Measurements from ENCODE around the gene UBE2D2. TPM values are rescaled to one million over a fixed set of nuclear protein-coding genes. Genes with fewer than 3 reads are reported as not detected.

UBE2D2 gene
- total and polyA plus RNA-seq, 10 of the 15 experiments (the other 5 are each of a cell fraction or from before 2014, with no cell fraction given): 58.6 to 245 (median 128) TPM

DNA sequence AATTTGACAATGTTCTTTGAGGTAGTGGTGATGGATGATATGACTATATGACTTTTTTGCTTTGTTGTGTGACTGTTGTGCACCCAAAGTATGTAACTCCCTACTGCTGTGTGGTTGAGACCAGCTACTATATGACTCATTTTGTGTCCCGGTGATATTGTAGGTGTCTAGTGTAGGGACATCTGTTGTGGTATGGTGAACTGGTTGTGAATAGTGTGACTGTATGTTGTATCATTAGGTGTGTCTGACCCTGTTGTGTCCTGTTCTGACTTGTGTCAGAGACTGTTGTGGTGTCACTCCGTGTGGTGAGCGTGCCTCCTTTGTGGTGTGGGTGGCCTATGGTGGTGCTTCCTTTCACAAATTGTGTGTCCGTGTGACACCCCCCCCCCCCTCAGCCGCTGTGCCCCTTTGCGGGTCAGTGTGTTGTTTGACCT, 75.9 kb downstream of the UBE2D2 start (continued):
- TF ChIP-seq FOS (IDR thresholded peaks at IDR 0.05; ENCODE audit: borderline replicate concordance, extremely low read depth, insufficient read length) (no peak), IRF4 (IDR thresholded peaks at IDR 0.05; ENCODE audit: low read depth, low read length) (peak; percentile 92), RUNX3 (IDR thresholded peaks at IDR 0.05; ENCODE audit: low read length) (no peak), HDGF (IDR thresholded peaks at IDR 0.05) (peak; percentile 59; the same call in 1 of the 2 replicates), SREBF2 (IDR thresholded peaks at IDR 0.05; ENCODE audit: low read length) (no peak), POU2F2 (IDR thresholded peaks at IDR 0.05; ENCODE audit: borderline replicate concordance, low read depth, low read length) (peak; percentile 57; the same call in 1 of the 3 replicates), GATAD2B (conservative IDR thresholded peaks at IDR 0.05; ENCODE audit: low read depth) (no peak), SUPT20H (IDR thresholded peaks at IDR 0.05; ENCODE audit: borderline replicate concordance, control insufficient read depth, low read depth, low read length) (no peak), IKZF2 (IDR thresholded peaks at IDR 0.05) (peak; percentile 31 to 72), SMARCA5 (IDR thresholded peaks at IDR 0.05) (no peak), TARDBP (IDR thresholded peaks at IDR 0.05; ENCODE audit: borderline replicate concordance) (no peak), EGR1 (IDR thresholded peaks at IDR 0.05; ENCODE audit: borderline replicate concordance in 1 of 2, low read depth in 2 of 2, low read length in 2 of 2) (no peak)

DNA sequence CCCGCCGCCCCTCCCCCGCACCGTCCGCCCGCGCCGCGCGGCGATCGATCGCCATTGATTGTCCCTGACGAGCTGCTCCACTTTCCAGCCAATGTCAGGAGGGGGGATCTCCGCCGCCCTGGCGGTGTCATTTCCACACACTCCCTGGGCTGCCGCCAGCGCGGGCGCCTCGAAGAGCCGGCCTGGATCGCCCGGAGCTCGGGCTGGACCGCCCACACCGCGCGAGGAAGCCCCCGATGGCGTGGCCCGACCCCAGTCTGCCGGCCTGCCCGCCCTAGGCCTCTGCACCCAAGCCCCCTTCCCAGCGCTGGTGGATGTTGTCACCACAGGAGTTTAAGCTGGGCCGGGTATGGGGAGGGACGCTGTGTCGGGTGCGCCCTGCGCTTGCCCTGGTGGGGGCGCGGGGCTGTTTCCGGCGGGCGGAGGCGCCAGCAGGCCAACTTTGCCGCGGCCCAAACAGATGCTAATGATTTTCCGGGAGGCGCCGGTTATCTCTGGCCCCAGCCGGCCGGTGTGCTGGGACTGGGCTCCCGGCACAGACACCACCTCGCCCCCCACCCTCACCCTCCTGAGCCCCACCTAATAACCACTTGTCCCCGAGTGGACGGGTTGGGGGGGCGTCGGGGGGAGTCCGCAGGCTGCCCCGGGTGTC, 76.4 kb downstream of the UBE2D2 start:
- ChIA-PET POLR2A (interaction anchor here (0.6 to 9.8 kb wide), 13 partner anchors 9 to 214 kb away, joined by 3 to 163 read pairs (median 10); partner anchors contain the start of gene CXXC5), CTCF (interaction anchor here (0.7 to 9.9 kb wide), 11 partner anchors 13 to 128 kb away, joined by 3 to 335 read pairs (median 18); partner anchors contain the start of gene CXXC5), RAD21 (ENCODE audit: unreplicated experiment) (interaction anchor here (0.6 to 9.2 kb wide), 16 partner anchors 8 to 217 kb away, joined by 3 to 265 read pairs (median 6); partner anchors contain the start of gene CXXC5), SMC1A (ENCODE audit: uncharacterized antibody, unreplicated experiment) (interaction anchor here (0.7 to 12.2 kb wide), 14 partner anchors 13 to 128 kb away, joined by 3 to 212 read pairs (median 20); partner anchors contain the start of gene CXXC5)
- Histone ChIP-seq H3K36me3 (ENCODE audit: control insufficient read depth in 2 of 2, insufficient read depth in 2 of 2, low read length in 1 of 2) (no peaks in the 10 kb centered on the region), H2AFZ (ENCODE audit: control insufficient read depth, low read depth, low read length) (peak overlapping the region; percentile 26; the same call in 1 of the 2 replicates), H3K79me2 (ENCODE audit: control insufficient read depth, insufficient read depth, low read length) (peaks cover 4% of the 10 kb centered on the region), H3K9me3 (replicated peaks; ENCODE audit: control insufficient read depth, insufficient read depth, low read length) (no peaks in the 10 kb centered on the region), H3K4me3 (peak overlapping the region; percentile 67), H4K20me1 (ENCODE audit: control insufficient read depth, insufficient read depth) (no peaks in the 10 kb centered on the region), H3K27me3 (replicated peaks in 1 of 2; ENCODE audit: control insufficient read depth in 2 of 2, insufficient read depth in 2 of 2, low read length in 1 of 2) (no peaks in the 10 kb centered on the region), H3K9ac (ENCODE audit: control insufficient read depth, insufficient read depth, low read length) (peak overlapping the region; percentile 76), H3K27ac (ENCODE audit: control insufficient read depth, insufficient read depth) (peak overlapping the region; percentile 97), H3K4me2 (ENCODE audit: control insufficient read depth, insufficient read depth) (peak overlapping the region; percentile 98), H3K4me1 (ENCODE audit: control insufficient read depth, insufficient read depth, low read length) (peaks cover 61% of the 10 kb centered on the region)
- ATAC-seq (peak; percentile 61), DNase-seq (ENCODE audit: low read depth, low spot score) (no peak), FAIRE-seq (no peak)
- WGBS (ENCODE audit: insufficient coverage, insufficient replicate concordance, low lambda C conversion rate, missing lambda C conversion rate): 1% methylated on average over 48 of the region's 62 CpGs
- in situ Hi-C loops (cut with MboI) (no loop called here), intact Hi-C loops (cut with micrococcal nuclease; ENCODE audit: unreplicated experiment) (loop anchor here (1.0 to 10.0 kb wide), 4 partner anchors 11 to 327 kb away; partner anchors contain the start of gene CXXC5)
- BruUV-seq (replicated peaks): no TSS peak
- peak; percentile 59; the same call in 1 of the 2 replicates for TF ChIP-seq BACH1 (IDR thresholded peaks at IDR 0.05; ENCODE audit: borderline replicate concordance)
- TF ChIP-seq SRF (IDR thresholded peaks at IDR 0.05; ENCODE audit: low read depth in 2 of 2, low read length in 2 of 2): no peak
- TF ChIP-seq, protein P1, sequence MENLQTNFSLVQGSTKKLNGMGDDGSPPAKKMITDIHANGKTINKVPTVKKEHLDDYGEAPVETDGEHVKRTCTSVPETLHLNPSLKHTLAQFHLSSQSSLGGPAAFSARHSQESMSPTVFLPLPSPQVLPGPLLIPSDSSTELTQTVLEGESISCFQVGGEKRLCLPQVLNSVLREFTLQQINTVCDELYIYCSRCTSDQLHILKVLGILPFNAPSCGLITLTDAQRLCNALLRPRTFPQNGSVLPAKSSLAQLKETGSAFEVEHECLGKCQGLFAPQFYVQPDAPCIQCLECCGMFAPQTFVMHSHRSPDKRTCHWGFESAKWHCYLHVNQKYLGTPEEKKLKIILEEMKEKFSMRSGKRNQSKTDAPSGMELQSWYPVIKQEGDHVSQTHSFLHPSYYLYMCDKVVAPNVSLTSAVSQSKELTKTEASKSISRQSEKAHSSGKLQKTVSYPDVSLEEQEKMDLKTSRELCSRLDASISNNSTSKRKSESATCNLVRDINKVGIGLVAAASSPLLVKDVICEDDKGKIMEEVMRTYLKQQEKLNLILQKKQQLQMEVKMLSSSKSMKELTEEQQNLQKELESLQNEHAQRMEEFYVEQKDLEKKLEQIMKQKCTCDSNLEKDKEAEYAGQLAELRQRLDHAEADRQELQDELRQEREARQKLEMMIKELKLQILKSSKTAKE (IDR thresholded peaks at IDR 0.05; ENCODE audit: low read depth, poor library complexity, severe bottlenecking): no peak
- peak; percentile 64; the same call in 1 of the 2 replicates for TF ChIP-seq TCF3 (IDR thresholded peaks at IDR 0.05; ENCODE audit: borderline replicate concordance, insufficient read depth, low read depth, low read length)
- peak; percentile 20 for TF ChIP-seq MEF2B (IDR thresholded peaks at IDR 0.05; ENCODE audit: partially characterized antibody, poor library complexity, severe bottlenecking)
- peak; percentile 28; the same call in 1 of the 2 replicates for TF ChIP-seq IRF4 (IDR thresholded peaks at IDR 0.05; ENCODE audit: low read depth, low read length)
- no peak for TF ChIP-seq ZZZ3 (IDR thresholded peaks at IDR 0.05; ENCODE audit: control insufficient read depth, insufficient read length, low read depth)
- TF ChIP-seq BHLHE40 (IDR thresholded peaks at IDR 0.05; ENCODE audit: borderline replicate concordance in 1 of 2, low read depth in 2 of 2, low read length in 1 of 2): peak in 1 of 2 experiments; percentile 66; a peak in 2 of 4 replicates
- TF ChIP-seq CHD2 (IDR thresholded peaks at IDR 0.05; ENCODE audit: borderline replicate concordance, low read depth, low read length): peak; percentile 55; the same call in 1 of the 2 replicates
- TF ChIP-seq BCL11A (IDR thresholded peaks at IDR 0.05; ENCODE audit: low read depth, low read length): no peak
